Mesenchymal stem cell (in vitro differentiated cells and primary cell): ENCODE data around the gene PITPNC1.
A peak's percentile ranks its signal among the peaks of the same experiment; 100 is the strongest.

Experiments
- DNase-seq: peaks from one replicate; pipeline ENCODE4 v3.0.0-alpha.2; 2013
- H2AFZ ChIP-seq: one replicate; pipeline ENCODE4 v1.6.1; 2013; ENCODE audit warnings: low read depth, mild to moderate bottlenecking, control low read depth, inconsistent platforms, low read length, moderate library complexity
- H2AK5ac ChIP-seq: 2 replicates; pipeline ENCODE4 v1.6.1; 2013; ENCODE audit warnings: low read length, moderate library complexity, mild to moderate bottlenecking, inconsistent platforms; ENCODE audit not compliant: severe bottlenecking
- H2BK120ac ChIP-seq: one replicate; pipeline ENCODE4 v1.6.1; 2013; ENCODE audit warnings: low read depth, mild to moderate bottlenecking, inconsistent platforms, low read length, moderate library complexity
- H2BK12ac ChIP-seq, 2 experiments: one replicate each; pipeline ENCODE4 v1.6.1; 2013; ENCODE audit warnings: inconsistent platforms in 2 of 2, low read length in 2 of 2, mild to moderate bottlenecking in 2 of 2, moderate library complexity in 2 of 2, control low read depth in 1 of 2
- H2BK15ac ChIP-seq: one replicate; pipeline ENCODE4 v1.6.1; 2013; ENCODE audit warnings: mild to moderate bottlenecking, low read depth, inconsistent platforms; ENCODE audit not compliant: poor library complexity, severe bottlenecking
- H2BK5ac ChIP-seq: 2 replicates; pipeline ENCODE4 v1.6.1; 2013; ENCODE audit warnings: low read depth, mild to moderate bottlenecking, low read length, control low read depth, inconsistent platforms; ENCODE audit not compliant: poor library complexity, severe bottlenecking
- H3K14ac ChIP-seq, 2 experiments: one replicate each; pipeline ENCODE4 v1.6.1; 2013; ENCODE audit warnings: inconsistent platforms in 2 of 2, low read length in 2 of 2, control low read depth in 1 of 2, mild to moderate bottlenecking in 1 of 2, moderate library complexity in 1 of 2
- H3K18ac ChIP-seq, 2 experiments: one replicate each; pipeline ENCODE4 v1.6.1; 2013; ENCODE audit warnings: inconsistent platforms in 2 of 2, low read length in 2 of 2, control low read depth in 1 of 2, low read depth in 1 of 2, mild to moderate bottlenecking in 1 of 2
- H3K23ac ChIP-seq, 2 experiments: one replicate each; pipeline ENCODE4 v1.6.1; 2013; ENCODE audit warnings: inconsistent platforms in 2 of 2, low read length in 2 of 2, mild to moderate bottlenecking in 2 of 2, moderate library complexity in 2 of 2, control low read depth in 1 of 2
- H3K27ac ChIP-seq: 2 replicates; pipeline ENCODE4 v1.5.1; 2013; ENCODE audit warnings: mild to moderate bottlenecking, moderate library complexity, low read length, control low read depth, inconsistent platforms; ENCODE audit not compliant: poor library complexity, severe bottlenecking
- H3K27me3 ChIP-seq, 2 experiments: 2 replicates each; pipeline versions ENCODE4 v1.6.1 to v1.7.0; 2013; ENCODE audit warnings: low read length in 2 of 2, mild to moderate bottlenecking in 2 of 2, moderate library complexity in 2 of 2, control low read depth in 1 of 2, inconsistent platforms in 1 of 2; ENCODE audit not compliant: control insufficient read depth in 1 of 2, insufficient read depth in 1 of 2
- H3K36me3 ChIP-seq, 2 experiments: 2 replicates each; pipeline versions ENCODE4 v1.6.1 to v1.7.0; 2013; ENCODE audit warnings: low read length in 2 of 2, control low read depth in 1 of 2, inconsistent platforms in 1 of 2, low read depth in 1 of 2, mild to moderate bottlenecking in 1 of 2; ENCODE audit not compliant: insufficient read depth in 2 of 2, control insufficient read depth in 1 of 2
- H3K4ac ChIP-seq, 2 experiments: one replicate each; pipeline ENCODE4 v1.6.1; 2013; ENCODE audit warnings: inconsistent platforms in 2 of 2, low read length in 2 of 2, mild to moderate bottlenecking in 2 of 2, moderate library complexity in 2 of 2, control low read depth in 1 of 2, low read depth in 1 of 2
- H3K4me1 ChIP-seq: 2 replicates; pipeline ENCODE4 v1.6.1; 2013; ENCODE audit warnings: low read depth, low read length, control low read depth; ENCODE audit not compliant: control insufficient read depth, insufficient read depth
- H3K4me2 ChIP-seq: 2 replicates; pipeline ENCODE4 v1.6.1; 2013; ENCODE audit warnings: low read length, mild to moderate bottlenecking, inconsistent platforms; ENCODE audit not compliant: poor library complexity, severe bottlenecking
- H3K4me3 ChIP-seq, 2 experiments: 2 replicates each; pipeline versions ENCODE4 v1.5.1 to v1.7.0; 2013; ENCODE audit warnings: low read length in 2 of 2, mild to moderate bottlenecking in 2 of 2, control low read depth in 1 of 2, low read depth in 1 of 2; ENCODE audit not compliant: insufficient read depth in 1 of 2
- H3K79me1 ChIP-seq: replicated peaks from 2 replicates; pipeline ENCODE4 v1.6.1; 2013; ENCODE audit warnings: mild to moderate bottlenecking, control low read depth, low read length, inconsistent platforms; ENCODE audit not compliant: poor library complexity, severe bottlenecking
- H3K9ac ChIP-seq: 2 replicates; pipeline ENCODE4 v1.7.0; 2013; ENCODE audit warnings: mild to moderate bottlenecking, low read length, moderate library complexity
- H3K9me3 ChIP-seq: 2 replicates; pipeline ENCODE4 v1.7.0; 2013; ENCODE audit warnings: mild to moderate bottlenecking, low read length; ENCODE audit not compliant: control insufficient read depth
- H4K8ac ChIP-seq: one replicate; pipeline ENCODE4 v1.6.1; 2013; ENCODE audit warnings: inconsistent platforms, mild to moderate bottlenecking, low read length, moderate library complexity
- H4K91ac ChIP-seq: one replicate; pipeline ENCODE4 v1.6.1; 2013; ENCODE audit warnings: mild to moderate bottlenecking, low read length, inconsistent platforms
- WGBS: methylation state at CpG from one replicate; pipeline ENCODE4 v1.1.7; 2013; ENCODE audit warnings: mixed read lengths; 5-methylcytosine and 5-hydroxymethylcytosine counted together

PITPNC1 gene

GRCh38 chr17:67466251-67466796 lies 89.2 kb downstream of the PITPNC1 start:
- no peak overlapping the region for H2AFZ ChIP-seq
- no peak overlapping the region for H3K4ac ChIP-seq
- H3K14ac ChIP-seq = no peak overlapping the region
- 79% methylated on average over 3 of the region's 4 CpGs for WGBS
- no peaks in the 10 kb centered on the region for H3K36me3 ChIP-seq
- H3K27me3 ChIP-seq = no peaks in the 10 kb centered on the region
- peaks cover 24% of the 10 kb centered on the region for H3K79me1 ChIP-seq
- no peak overlapping the region for H2BK120ac ChIP-seq
- H2BK15ac ChIP-seq = no peak overlapping the region
- H3K9me3 ChIP-seq = no peaks in the 10 kb centered on the region
- H3K4me1 ChIP-seq = peaks cover 3% of the 10 kb centered on the region
- H3K23ac ChIP-seq = no peak overlapping the region
- no peak overlapping the region for H2BK5ac ChIP-seq
- no peak overlapping the region for H3K9ac ChIP-seq
- H3K4me2 ChIP-seq = no peak overlapping the region
- no peak overlapping the region for H4K91ac ChIP-seq
- no peak overlapping the region for H3K4me3 ChIP-seq
- no peak overlapping the region for H2BK12ac ChIP-seq
- H3K18ac ChIP-seq = no peak overlapping the region
- H3K27ac ChIP-seq = no peak overlapping the region
- H4K8ac ChIP-seq = no peak overlapping the region
- no peak overlapping the region for H2AK5ac ChIP-seq
- DNase-seq = no peak

GRCh38 chr17:67467500-67468455 lies 90.7 kb downstream of the PITPNC1 start:
- DNase-seq = no peak
- no peak overlapping the region for H3K4me3 ChIP-seq
- H4K91ac ChIP-seq = no peak overlapping the region
- no peak overlapping the region for H2BK5ac ChIP-seq
- WGBS = 66% methylated on average over 8 of the region's 8 CpGs
- H3K9me3 ChIP-seq = no peaks in the 10 kb centered on the region
- H3K79me1 ChIP-seq = peaks cover 24% of the 10 kb centered on the region
- no peak overlapping the region for H2BK120ac ChIP-seq
- H3K27ac ChIP-seq = no peak overlapping the region
- H2BK12ac ChIP-seq = no peak overlapping the region
- H3K4ac ChIP-seq = no peak overlapping the region
- H3K4me2 ChIP-seq = no peak overlapping the region
- H3K4me1 ChIP-seq = peaks cover 3% of the 10 kb centered on the region
- H3K14ac ChIP-seq = no peak overlapping the region
- no peak overlapping the region for H2BK15ac ChIP-seq
- H3K23ac ChIP-seq = no peak overlapping the region
- H2AK5ac ChIP-seq = no peak overlapping the region
- no peaks in the 10 kb centered on the region for H3K36me3 ChIP-seq
- H2AFZ ChIP-seq = no peak overlapping the region
- H3K9ac ChIP-seq = no peak overlapping the region
- H4K8ac ChIP-seq = no peak overlapping the region
- H3K27me3 ChIP-seq = no peaks in the 10 kb centered on the region
- no peak overlapping the region for H3K18ac ChIP-seq

- no peak overlapping the region for H3K27ac ChIP-seq
- H3K4ac ChIP-seq = no peak overlapping the region
- no peak for DNase-seq
- H3K4me1 ChIP-seq = peaks cover 3% of the 10 kb centered on the region
- H3K79me1 ChIP-seq = peaks cover 23% of the 10 kb centered on the region
- peak overlapping the region in 1 of 2 experiments; percentile 24 for H3K18ac ChIP-seq
- peak overlapping the region; percentile 4 for H2AFZ ChIP-seq
- no peak overlapping the region for H2AK5ac ChIP-seq
- H2BK15ac ChIP-seq = no peak overlapping the region
- H3K23ac ChIP-seq = no peak overlapping the region
- no peak overlapping the region for H3K4me2 ChIP-seq
- peak overlapping the region in 1 of 2 experiments; percentile 60 for H3K14ac ChIP-seq
- no peaks in the 10 kb centered on the region for H3K36me3 ChIP-seq
- no peaks in the 10 kb centered on the region for H3K9me3 ChIP-seq
- H2BK120ac ChIP-seq = no peak overlapping the region
- peak overlapping the region in 1 of 2 experiments; percentile 25 for H2BK12ac ChIP-seq
- H3K27me3 ChIP-seq = no peaks in the 10 kb centered on the region
- 80% methylated on average over 13 of the region's 13 CpGs for WGBS
- no peak overlapping the region for H2BK5ac ChIP-seq
- no peak overlapping the region for H3K4me3 ChIP-seq
- H4K91ac ChIP-seq = no peak overlapping the region
- H4K8ac ChIP-seq = no peak overlapping the region
- no peak overlapping the region for H3K9ac ChIP-seq
Measured at GRCh38 chr17:67469208-67469980, 92.3 kb downstream of the PITPNC1 start.

- Histone ChIP-seq H3K4ac (no peak overlapping the region), H3K4me3 (no peak overlapping the region), H3K4me1 (peaks cover 3% of the 10 kb centered on the region), H3K79me1 (peaks cover 22% of the 10 kb centered on the region), H2BK12ac (no peak overlapping the region), H2BK5ac (no peak overlapping the region), H4K8ac (no peak overlapping the region), H3K4me2 (no peak overlapping the region), H3K36me3 (no peaks in the 10 kb centered on the region), H3K27me3 (no peaks in the 10 kb centered on the region), H3K14ac (no peak overlapping the region), H3K9ac (no peak overlapping the region), H2BK15ac (no peak overlapping the region), H3K9me3 (no peaks in the 10 kb centered on the region), H3K27ac (no peak overlapping the region), H3K18ac (no peak overlapping the region), H2AFZ (no peak overlapping the region), H3K23ac (no peak overlapping the region), H4K91ac (no peak overlapping the region), H2BK120ac (no peak overlapping the region), H2AK5ac (no peak overlapping the region)
- 82% methylated on average over 1 of the region's 1 CpG for WGBS
- no peak for DNase-seq
Measured at GRCh38 chr17:67470163-67470562, 93.1 kb downstream of the PITPNC1 start.
